ENCODE measurements around the gene OFD1.

DNA sequence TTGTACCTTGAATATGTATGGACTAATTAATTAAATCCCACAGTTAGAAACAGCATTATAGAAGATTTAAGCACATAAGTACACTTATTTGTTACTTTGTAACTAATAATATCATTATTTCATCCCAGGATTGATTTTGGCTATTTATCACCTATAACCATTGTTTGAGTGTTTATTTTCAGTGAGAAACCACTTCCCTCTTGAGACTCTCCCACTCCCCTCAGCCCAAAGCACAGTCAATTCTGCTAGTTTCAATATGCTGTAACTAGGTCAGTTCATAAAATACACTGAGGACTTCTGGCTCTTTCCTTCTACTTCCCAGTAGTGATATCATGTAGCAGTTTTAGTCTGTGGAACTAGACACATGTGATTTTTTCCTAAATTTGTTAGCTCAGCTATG is 16.3 kb downstream of the OFD1 start:
- TF ChIP-seq, protein P1, sequence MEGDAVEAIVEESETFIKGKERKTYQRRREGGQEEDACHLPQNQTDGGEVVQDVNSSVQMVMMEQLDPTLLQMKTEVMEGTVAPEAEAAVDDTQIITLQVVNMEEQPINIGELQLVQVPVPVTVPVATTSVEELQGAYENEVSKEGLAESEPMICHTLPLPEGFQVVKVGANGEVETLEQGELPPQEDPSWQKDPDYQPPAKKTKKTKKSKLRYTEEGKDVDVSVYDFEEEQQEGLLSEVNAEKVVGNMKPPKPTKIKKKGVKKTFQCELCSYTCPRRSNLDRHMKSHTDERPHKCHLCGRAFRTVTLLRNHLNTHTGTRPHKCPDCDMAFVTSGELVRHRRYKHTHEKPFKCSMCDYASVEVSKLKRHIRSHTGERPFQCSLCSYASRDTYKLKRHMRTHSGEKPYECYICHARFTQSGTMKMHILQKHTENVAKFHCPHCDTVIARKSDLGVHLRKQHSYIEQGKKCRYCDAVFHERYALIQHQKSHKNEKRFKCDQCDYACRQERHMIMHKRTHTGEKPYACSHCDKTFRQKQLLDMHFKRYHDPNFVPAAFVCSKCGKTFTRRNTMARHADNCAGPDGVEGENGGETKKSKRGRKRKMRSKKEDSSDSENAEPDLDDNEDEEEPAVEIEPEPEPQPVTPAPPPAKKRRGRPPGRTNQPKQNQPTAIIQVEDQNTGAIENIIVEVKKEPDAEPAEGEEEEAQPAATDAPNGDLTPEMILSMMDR (IDR thresholded peaks at IDR 0.05; ENCODE audit: low read depth, low read length, poor library complexity, severe bottlenecking): no peak
- no peak for TF ChIP-seq EZH2phosphoT487 (IDR thresholded peaks at IDR 0.05; ENCODE audit: borderline replicate concordance, low read length)
